ENCODE results near the gene DOK5.

Gene DOK5

DNA sequence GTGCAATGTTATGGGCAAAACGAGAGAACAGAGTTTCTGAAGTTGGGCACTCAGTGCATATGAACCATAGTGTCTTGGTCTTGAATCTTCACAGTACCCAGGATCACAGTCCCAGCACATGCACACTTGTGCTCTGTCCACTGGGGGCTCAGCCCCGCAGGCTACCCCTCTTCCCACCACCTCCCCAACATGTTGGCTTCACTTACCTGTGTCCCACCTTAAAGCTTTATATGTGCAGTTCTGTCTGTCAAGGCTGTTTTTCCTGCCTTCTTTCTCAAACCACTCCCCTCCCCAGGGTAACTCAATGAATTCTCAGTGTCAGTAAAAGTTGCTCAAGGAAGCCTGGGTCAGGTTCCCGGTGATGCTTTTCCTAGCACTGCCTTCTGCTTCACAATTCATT lies 129.9 kb downstream of the DOK5 start:
- DNase-seq (ENCODE audit: extremely low read depth, insufficient read length) = no peak

DNA sequence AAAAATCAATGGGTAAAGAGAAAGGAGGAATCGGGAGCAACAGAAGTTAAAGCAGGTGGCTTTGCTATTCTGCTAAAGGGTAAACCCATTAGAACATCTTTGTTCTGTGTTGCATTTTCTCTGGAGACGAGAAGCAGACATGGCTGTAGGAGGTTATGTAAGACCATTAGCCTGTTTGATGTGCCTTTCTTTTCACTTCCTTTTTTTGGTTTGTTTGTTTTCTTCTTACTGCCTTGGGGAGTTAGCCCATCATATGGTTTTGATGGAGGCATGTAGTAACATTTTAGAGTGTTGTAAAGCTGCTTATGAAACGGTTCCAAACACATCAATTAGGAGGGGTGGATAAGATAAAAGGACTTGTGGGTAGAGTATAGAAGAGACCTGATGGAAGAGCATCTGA lies 131.0 kb downstream of the DOK5 start:
- TF ChIP-seq, protein P1, sequence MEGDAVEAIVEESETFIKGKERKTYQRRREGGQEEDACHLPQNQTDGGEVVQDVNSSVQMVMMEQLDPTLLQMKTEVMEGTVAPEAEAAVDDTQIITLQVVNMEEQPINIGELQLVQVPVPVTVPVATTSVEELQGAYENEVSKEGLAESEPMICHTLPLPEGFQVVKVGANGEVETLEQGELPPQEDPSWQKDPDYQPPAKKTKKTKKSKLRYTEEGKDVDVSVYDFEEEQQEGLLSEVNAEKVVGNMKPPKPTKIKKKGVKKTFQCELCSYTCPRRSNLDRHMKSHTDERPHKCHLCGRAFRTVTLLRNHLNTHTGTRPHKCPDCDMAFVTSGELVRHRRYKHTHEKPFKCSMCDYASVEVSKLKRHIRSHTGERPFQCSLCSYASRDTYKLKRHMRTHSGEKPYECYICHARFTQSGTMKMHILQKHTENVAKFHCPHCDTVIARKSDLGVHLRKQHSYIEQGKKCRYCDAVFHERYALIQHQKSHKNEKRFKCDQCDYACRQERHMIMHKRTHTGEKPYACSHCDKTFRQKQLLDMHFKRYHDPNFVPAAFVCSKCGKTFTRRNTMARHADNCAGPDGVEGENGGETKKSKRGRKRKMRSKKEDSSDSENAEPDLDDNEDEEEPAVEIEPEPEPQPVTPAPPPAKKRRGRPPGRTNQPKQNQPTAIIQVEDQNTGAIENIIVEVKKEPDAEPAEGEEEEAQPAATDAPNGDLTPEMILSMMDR (IDR thresholded peaks at IDR 0.05; ENCODE audit: insufficient read depth, low read length, poor library complexity, severe bottlenecking) = no peak
- H3K27me3 ChIP-seq (replicated peaks; ENCODE audit: control insufficient read depth, insufficient read depth, low read length) = no peaks in the 10 kb centered on the region
- no peak for DNase-seq (ENCODE audit: extremely low read depth, insufficient read length)
- H3K4me3 ChIP-seq (replicated peaks; ENCODE audit: low read depth, low read length) = no peak overlapping the region
- H3K36me3 ChIP-seq (ENCODE audit: control insufficient read depth, insufficient read depth, low read length) = no peaks in the 10 kb centered on the region

More for the DNA sequence above, 129.9 kb downstream of the DOK5 start:
- Histone ChIP-seq H3K4me3 (replicated peaks; ENCODE audit: low read depth, low read length) (no peak overlapping the region), H3K36me3 (ENCODE audit: control insufficient read depth, insufficient read depth, low read length) (no peaks in the 10 kb centered on the region), H3K27me3 (replicated peaks; ENCODE audit: control insufficient read depth, insufficient read depth, low read length) (no peaks in the 10 kb centered on the region; the same call in 1 of the 2 replicates)
- TF ChIP-seq, protein P1 (IDR thresholded peaks at IDR 0.05; ENCODE audit: insufficient read depth, low read length, poor library complexity, severe bottlenecking) = no peak

DNA sequence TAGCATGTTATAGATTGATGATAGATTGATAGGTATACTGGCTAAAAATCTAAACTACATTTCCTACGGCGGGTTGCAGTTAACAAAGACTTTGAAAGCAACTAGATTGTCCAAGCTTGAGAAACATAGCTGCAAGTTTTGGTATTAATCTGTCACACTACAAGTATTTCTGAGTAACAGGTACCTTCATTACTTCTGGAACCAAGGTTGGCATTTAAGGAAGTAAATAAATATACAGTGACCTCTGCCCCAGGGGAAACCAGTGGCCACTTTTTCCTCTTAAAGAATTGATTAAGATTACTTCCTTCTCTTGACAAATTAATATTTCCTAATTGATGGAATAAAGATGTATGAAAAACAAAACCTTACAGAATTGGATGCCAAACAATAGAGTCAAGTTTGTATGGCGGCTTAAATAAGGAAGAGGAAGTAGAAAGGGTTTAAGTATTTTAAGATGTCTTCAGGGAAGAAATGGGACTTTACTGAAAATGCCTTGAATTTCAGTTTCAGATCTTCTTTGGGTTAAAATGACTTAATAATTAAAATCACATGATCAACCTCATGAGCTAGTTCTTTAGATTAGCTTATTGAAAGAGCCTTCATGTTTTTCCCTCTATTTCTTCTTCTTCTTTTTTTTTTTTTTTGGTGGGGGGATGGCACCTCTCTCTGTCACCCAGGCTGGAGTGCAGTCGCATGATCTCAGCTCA lies 132.8 kb downstream of the DOK5 start:
- H3K27me3 ChIP-seq (replicated peaks; ENCODE audit: control insufficient read depth, insufficient read depth, low read length) = no peaks in the 10 kb centered on the region
- H3K4me3 ChIP-seq (replicated peaks; ENCODE audit: low read depth, low read length) = no peak overlapping the region
- TF ChIP-seq, protein P1 (IDR thresholded peaks at IDR 0.05; ENCODE audit: insufficient read depth, low read length, poor library complexity, severe bottlenecking) = no peak
- DNase-seq (ENCODE audit: extremely low read depth, insufficient read length) = no peak
- no peaks in the 10 kb centered on the region for H3K36me3 ChIP-seq (ENCODE audit: control insufficient read depth, insufficient read depth, low read length)

DNA sequence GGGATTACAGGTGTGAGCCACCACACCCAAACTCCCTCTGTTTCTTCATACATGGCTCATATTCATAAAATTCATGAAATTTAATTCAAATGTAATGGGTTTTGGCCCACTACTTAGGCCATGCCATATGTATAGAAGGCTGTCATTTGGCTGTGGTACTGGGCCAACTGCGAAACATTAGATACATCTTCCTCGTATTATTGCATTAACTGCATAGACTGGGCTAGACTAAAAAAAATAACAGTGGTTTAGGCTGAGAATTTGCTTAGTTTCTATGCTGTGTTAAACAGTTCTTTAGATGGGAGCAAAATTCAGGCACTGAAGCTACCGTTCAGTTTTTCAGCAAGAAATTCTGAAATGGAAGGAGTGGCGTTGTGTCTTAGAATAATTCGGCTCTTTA lies 133.6 kb downstream of the DOK5 start:
- H3K27me3 ChIP-seq (replicated peaks; ENCODE audit: control insufficient read depth, insufficient read depth, low read length) = no peaks in the 10 kb centered on the region
- H3K36me3 ChIP-seq (ENCODE audit: control insufficient read depth, insufficient read depth, low read length) = no peaks in the 10 kb centered on the region
- DNase-seq (ENCODE audit: extremely low read depth, insufficient read length) = no peak
- H3K4me3 ChIP-seq (replicated peaks; ENCODE audit: low read depth, low read length) = no peak overlapping the region
- TF ChIP-seq, protein P1 (IDR thresholded peaks at IDR 0.05; ENCODE audit: insufficient read depth, low read length, poor library complexity, severe bottlenecking) = no peak

DNA sequence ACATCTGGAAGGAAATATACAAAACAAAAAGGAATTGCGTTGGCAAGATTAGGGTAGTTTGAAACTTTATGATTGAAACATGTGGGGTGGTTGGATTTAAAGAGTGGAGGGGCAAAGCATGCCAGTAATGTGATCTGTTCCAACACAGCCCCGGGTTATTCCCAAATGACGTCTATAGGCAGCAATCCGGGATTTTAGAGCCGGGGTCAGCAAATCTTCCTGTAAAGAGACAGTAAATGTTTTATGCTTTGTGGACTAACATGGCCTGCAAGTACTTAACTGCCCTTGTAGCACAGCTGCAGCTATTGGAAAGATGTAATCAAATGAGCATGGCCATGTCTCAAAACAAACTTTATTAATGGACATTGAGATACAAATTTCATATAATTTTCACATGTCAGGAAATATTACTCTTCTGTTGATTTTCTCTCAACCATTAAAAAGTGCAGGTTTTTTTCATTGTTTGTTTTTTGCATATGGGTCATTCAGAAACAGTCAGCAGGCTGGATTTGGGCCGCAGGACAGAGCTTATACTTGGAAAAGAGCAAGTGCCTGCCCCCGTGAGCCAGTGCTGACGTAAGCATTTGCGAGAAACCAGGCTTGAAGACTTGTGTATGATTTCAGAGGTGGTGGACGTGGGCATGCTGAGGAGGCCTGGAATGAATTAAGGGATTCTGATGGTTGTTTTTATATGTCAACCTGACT lies 136.5 kb downstream of the DOK5 start:
- Histone ChIP-seq H3K4me3 (replicated peaks; ENCODE audit: low read depth, low read length) (no peak overlapping the region), H3K36me3 (ENCODE audit: control insufficient read depth, insufficient read depth, low read length) (no peaks in the 10 kb centered on the region), H3K27me3 (replicated peaks; ENCODE audit: control insufficient read depth, insufficient read depth, low read length) (no peaks in the 10 kb centered on the region)
- no peak for DNase-seq (ENCODE audit: extremely low read depth, insufficient read length)
- TF ChIP-seq, protein P1 (IDR thresholded peaks at IDR 0.05; ENCODE audit: insufficient read depth, low read length, poor library complexity, severe bottlenecking) = no peak
